Heart left ventricle (tissue), 13 donors: ENCODE data around the gene KATNB1.

Experiments used
- POLR2A ChIP-seq, 2 donors: fragments of 450-650 bp; IDR thresholded peaks; one replicate each; pipeline ENCODE4 v1.6.1; 2017; ENCODE audit warnings: antibody characterized with exemption in 2 of 2, mild to moderate bottlenecking in 2 of 2, moderate library complexity in 2 of 2
- TF ChIP-seq, protein P1 (sequence below), 12 donors: fragments of 200-600 bp; sonication (generic) in 4 of 12; IDR thresholded peaks; one replicate each; pipeline versions ENCODE4 v1.5.0 to v1.8.0; 2018 to 2022; ENCODE audit warnings: antibody characterized with exemption in 12 of 12, mild to moderate bottlenecking in 5 of 12
- donor health status: ischemic (EF 13 %, LVEDD 7.1; RV severe dilation, severe dysfunction).
- donor health status: DM: no; HTN: yes; CAD: no.
- donor health status: DM: no; HTN: no; CAD: no.
- donor health status: ischemic (EF 25% LVEDD 6.9; RV normal size, moderate dysfunction).
- donor health status: ischemic (EF 25% LVEDD 5.7; RV mildly dilated, moderate dysfunction).
- donor health status: ischemic (EF 35%, LVEDD 5.7; RV mildly dilated, moderate dysfunction).
- donor health status: nonischemic (EF 11% LVEDD 7.7; RV severe dilation, severe dysfunction).
- donor health status: DM: yes; HTN: yes; CAD: no.
- donor health status: PGD.
- donor health status: ischemic (EF 29% LVEDD 5.4; RV normal size, mild dysfunction).
- donor health status: nonischemic (EF 23%, LVEDD 6.1; RV moderate dilation, normal function).

GRCh38 chr16:57805176-57805575 is 69.6 kb downstream of the KATNB1 start:
- TF ChIP-seq, protein P1, sequence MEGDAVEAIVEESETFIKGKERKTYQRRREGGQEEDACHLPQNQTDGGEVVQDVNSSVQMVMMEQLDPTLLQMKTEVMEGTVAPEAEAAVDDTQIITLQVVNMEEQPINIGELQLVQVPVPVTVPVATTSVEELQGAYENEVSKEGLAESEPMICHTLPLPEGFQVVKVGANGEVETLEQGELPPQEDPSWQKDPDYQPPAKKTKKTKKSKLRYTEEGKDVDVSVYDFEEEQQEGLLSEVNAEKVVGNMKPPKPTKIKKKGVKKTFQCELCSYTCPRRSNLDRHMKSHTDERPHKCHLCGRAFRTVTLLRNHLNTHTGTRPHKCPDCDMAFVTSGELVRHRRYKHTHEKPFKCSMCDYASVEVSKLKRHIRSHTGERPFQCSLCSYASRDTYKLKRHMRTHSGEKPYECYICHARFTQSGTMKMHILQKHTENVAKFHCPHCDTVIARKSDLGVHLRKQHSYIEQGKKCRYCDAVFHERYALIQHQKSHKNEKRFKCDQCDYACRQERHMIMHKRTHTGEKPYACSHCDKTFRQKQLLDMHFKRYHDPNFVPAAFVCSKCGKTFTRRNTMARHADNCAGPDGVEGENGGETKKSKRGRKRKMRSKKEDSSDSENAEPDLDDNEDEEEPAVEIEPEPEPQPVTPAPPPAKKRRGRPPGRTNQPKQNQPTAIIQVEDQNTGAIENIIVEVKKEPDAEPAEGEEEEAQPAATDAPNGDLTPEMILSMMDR (IDR thresholded peaks at IDR 0.05), result no peak
- no peak for TF ChIP-seq POLR2A (IDR thresholded peaks at IDR 0.05)
